ENCODE results near the gene RGS11.

Gene RGS11

DNA sequence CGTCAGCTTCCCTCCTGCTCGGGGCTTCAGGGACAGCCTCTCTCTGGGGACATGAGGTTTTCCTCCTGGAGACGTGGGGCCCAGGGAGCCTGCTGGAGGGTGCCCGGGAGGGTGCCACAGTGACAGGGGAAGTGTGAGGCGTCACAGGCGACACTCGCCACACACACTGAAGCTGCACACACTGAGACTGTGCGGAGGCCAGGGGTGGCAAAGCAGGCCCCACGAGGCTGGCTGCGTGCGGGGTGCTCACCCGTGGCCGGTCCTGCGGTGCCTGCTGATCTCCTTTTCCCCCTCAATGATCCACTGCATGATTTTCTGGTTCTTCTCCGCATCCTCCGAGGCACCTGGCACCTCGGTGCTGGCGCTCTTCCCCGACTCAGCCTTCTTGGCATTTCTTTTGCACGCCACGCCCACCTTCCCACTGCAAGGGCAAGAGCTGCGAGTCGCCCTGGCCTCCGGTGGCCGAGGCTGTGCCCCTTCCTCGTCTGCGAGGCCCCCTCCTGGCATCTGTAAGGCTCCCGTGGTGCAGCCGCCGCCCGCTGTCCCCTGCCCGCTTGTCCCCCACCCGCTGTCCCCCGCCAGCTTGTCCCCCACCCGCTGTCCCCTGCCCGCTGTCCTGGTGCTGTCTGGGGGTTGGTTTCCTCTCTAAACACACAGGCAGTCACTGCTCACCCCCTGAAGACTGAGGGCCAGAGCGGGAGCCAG lies 21.2 kb upstream of the RGS11 start:
- no peak for DNase-seq (ENCODE audit: low read depth)

DNA sequence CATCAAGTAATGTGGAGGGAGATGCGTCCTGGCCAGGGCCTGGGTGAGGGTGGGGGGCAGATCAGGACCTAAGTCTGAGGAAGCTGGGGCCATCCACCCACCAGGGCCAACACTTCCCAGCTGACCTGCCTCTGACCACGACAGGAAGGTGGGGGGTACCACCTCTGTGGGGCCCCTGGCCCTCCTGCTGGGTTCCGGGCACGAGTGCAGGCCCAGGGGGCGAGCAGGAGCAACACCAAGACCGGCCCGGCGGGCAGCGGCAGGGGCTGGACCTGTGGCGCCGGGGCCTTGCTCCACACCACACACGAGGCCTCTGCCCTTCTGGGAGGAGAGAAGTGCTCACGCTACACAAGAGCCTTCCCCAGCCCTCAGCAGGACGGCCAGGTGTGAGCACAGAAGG lies 20.5 kb upstream of the RGS11 start:
- DNase-seq (ENCODE audit: low read depth), result no peak

DNA sequence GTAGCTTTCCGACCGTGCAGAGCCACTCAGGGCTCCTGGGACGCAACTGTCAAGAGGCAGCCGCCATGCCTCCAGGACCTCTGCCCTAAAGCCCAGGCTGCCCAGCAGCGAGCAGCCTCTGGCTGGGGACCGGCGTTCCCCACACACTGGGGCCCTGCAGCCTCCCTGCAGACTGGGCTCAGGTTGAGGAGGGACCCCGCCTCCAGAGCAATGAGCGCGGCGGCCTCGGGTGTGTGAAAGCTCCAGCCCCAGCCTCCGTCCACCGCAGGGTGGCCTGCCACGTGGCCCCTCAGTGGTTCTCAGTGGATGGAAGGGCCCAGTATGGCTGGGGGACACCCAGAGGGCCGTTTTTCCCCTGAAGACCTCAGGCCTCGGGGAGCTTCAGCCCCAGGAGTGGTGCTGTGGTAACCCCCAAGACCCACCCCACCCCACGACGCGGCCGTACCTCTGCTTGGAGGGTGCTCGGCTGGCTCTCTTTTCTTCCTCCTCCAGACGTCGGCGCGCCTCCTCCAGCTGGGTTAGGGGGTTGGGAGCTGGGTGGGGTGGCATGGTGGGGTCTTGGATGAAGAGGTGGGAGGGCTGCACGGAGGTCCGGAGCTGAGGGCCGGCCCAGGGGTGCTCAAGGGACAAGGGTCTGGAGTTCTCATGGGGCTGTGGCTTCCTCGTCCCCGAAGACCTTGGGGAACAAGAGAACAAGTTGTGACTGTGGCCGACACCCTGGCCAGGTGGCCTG lies 17.5 kb upstream of the RGS11 start:
- no peak for DNase-seq (ENCODE audit: low read depth)

DNA sequence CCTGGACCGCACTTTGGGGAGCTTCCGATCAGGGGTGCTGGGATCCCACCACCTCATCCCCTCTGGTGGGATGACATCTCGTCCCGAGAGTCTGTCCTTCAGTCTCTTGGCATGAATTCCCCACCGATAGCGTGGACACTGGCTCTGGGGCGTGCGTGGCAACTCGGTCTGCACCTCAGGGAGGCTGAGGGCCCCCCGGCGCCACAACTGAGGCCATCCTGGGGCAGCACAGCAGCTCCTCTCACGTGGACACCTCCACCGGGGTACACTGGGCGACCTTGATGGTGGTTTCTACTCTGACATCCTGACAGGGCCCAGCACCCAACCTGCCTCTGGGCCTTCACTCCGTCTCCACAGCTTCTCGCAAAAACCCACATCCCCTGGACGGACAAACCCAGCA lies 15.8 kb upstream of the RGS11 start:
- no peak for DNase-seq (ENCODE audit: low read depth)

DNA sequence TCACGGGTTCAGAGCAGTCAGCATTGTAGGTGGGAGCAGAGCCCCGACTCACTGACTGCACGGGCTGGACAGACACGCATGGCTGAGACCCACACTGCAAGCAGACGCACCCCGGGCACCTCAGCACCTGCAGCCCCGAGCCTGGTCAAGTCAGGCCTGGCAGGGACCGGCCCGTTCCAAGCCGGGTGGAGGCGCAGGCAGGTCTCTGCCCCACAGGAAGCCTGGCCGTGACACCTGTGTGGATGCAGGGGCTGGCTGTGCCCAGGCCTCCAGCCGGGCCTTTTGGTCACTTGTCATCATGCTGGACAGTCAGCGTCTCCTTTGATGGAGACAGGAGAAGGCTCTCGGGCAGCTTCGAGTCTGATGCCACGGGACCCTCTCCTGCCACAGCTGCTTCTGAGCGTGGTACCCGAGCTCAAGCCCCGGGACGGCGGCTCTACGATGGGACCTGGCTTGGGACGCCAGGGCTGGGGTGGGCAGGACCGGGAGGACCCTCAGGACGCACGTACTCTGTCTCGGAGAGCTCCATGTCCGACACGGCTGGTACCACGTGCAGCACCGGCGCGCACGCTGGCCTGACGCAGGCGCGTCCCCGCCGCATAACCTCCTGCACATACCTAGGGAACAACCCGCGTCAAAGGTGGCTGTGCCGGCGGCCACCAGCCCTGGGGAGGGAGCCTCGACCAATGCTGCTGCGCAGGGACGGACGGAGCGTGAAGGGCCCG lies 15.1 kb upstream of the RGS11 start:
- DNase-seq (ENCODE audit: low read depth), result no peak

DNA sequence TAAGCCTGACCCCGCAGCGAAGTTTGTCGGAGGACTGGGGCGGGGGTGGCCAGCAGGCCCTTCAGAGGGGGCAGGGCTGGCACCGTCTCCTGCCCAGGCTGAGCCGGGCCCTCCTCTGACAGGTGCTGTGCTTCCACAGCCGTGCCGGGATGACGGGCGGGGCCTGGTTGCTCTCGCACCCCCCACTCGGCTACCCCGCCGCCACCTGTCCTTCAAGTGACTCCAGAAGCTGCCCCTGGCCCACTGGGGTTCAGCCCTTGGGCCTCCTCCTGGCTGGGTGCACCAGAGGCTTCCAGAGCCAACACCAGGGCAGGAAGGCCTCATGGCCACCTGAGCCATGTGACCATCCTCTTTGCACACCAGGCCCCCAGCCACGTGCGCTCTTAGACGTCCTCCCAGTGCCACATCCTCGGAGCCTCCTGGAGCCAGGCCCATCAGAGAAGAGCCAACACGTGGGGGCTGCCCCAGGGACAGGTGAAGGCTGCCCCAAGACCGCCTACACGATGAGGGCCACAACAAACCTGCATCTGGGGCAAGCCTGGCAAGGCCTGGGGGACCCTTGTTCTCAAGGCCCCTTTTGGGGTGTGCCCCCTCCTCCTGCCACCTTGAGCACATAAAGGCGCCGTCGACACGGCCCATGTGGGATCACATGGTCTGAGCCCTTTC lies 14.4 kb upstream of the RGS11 start:
- no peak for DNase-seq (ENCODE audit: low read depth)

DNA sequence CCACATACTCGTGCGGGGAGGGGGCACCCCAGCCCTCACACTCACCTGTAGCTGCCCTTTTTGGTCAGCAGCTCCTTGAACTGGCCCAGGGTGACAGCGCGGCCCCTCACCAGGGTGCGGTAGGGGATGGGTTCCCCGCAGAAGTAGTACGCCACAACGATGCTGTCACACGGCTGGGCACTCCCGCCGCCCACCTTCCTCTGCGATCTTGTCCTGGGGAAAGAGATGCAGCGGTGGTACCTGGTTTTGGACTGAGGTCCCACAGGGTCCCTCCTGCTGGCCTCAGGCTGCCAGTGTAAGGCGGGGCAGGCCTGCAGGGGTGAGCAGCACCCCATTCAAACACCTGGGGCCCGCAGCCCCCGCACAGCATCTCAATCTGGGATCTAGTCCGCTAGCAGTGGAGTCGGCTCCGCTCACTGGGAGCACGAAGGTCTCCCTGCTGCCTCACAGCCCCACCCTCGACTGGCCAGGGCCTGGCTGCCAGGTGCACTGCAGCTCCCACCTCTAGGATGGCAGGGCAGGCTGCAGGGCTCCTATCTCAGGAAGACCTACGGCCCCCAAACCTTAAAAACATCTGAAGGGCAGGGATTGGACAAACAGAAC lies 13.8 kb upstream of the RGS11 start:
- no peak for DNase-seq (ENCODE audit: low read depth)

DNA sequence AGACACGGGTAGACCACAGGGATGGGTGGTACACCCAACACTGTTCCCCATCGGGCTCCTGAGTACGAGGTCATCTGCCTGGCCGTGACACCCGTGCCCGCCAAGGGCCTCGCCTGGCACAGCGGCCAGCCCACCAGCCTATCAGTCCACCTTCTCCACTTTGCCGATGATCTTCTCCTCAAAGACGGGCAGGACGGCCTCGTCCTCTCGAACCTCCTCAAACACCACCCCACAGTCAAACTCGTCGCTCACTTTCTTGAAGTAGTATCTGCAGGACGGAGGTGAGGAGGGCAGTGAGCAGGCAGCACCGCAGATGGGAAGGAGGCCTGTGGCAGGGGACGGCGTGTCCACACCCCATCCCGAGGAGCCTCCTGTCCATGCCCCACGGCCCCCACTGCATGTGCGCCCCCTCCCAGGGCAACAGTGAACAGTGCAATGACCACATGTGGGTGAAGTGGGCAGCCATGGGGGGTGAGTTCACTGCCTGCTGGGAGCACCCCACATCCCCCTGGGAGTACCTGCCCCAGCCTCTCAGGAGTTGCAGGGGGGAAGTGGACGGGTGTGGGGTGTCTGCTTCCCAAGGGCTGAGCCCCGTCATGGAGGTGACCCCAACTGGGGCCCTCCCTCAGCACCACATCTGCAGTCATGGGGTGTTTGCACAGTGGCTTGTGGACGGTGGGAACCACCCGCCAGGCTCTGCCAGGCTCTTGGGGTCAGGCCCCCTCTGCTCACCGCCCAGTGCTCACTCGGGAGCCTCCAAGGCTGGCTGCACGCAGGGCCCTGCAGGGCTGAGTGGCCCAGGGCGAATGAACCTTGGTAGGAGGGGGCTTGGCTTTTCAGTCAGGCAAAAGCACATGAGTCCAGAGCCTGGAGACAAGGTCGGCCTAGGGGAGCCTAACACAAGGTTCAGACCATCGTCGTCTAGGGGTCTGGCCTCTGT lies 12.5 kb upstream of the RGS11 start:
- DNase-seq (ENCODE audit: low read depth), result no peak

DNA sequence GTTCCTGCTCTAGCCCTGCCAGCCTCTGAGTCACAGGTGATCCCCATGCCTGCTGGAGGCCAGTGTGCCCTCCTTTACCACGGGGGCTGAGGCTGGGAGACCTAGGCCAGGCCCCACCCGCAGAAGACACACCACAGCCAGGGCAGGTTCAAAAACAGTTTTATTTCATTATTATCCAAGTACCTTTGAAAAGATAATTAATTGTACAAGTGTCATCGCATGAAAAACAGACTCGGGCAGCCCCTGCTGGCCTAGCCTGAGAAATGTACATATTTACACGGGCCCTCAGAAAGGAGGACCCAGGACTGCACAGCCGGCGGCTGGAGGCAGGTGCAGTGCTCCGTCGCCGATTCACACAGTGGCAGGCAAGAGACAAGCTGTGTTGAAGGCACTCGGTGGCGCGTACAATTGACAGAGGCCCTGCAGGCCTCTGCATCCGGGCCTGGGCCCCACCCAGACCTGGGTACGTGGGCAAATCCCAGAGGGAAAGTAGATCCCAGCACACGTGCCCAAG lies 11.6 kb upstream of the RGS11 start:
- DNase-seq (ENCODE audit: low read depth), result no peak

DNA sequence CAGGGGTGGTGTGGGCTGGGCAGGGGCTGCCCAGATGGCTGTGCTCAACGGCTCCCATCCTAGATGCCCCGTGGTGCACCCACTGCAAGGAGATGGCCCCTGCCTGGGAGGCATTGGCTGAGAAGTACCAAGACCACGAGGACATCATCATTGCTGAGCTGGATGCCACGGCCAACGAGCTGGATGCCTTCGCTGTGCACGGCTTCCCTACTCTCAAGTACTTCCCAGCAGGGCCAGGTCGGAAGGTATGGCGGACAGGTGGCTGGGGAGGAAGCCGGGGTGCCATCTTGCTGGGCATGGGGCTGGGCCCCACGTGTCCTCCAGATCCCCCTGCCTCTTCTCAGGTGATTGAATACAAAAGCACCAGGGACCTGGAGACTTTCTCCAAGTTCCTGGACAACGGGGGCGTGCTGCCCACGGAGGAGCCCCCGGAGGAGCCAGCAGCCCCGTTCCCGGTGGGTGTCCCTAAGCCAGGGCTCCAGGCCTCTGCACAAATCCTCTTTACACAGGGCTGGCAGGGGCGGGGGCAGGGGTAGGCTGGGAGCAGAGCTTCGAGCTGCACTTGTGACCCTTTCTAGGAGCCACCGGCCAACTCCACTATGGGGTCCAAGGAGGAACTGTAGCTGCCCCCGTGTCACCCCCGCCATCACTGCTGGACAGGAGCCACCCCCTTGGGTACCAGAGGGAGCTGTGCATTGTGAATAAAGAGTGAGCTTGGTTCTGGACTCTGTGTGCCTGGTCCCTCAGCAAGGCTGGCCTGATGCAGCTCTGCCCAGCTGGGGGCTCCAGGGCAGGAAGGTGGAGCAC lies 10.9 kb upstream of the RGS11 start:
- no peak for DNase-seq (ENCODE audit: low read depth)

DNA sequence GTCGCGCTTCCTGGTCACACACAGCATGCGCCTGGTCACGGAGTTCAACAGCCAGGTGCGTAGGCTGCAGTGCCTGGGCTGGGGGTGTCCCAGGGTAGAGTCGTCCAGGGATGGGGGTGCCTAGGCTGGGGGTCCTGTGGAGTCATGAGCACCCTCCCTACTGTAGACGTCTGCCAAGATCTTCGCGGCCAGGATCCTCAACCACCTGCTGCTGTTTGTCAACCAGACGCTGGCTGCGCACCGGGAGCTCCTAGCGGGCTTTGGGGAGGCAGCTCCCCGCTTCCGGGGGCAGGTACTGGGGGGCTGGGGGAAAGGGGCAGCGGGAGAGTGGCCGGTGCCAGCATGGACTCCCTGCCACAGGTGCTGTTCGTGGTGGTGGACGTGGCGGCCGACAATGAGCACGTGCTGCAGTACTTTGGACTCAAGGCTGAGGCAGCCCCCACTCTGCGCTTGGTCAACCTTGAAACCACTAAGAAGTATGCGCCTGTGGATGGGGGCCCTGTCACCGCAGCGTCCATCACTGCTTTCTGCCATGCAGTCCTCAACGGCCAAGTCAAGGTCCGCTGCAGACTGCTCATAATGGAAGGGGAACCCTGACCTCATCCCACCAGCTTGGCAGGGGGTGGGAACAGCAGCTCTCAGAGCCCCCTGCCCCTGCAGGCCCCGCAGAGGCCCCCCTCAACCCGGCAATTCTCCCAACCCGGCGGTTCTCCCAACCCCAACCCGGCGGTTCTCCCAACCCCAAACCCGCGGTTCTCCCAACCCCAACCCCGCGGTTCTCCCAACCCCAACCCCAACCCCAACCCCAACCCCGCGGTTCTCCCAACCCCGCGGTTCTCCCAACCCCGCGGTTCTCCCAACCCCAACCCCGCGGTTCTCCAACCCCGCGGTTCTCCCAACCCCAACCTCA lies 9.7 kb upstream of the RGS11 start:
- DNase-seq (ENCODE audit: low read depth), result no peak

DNA sequence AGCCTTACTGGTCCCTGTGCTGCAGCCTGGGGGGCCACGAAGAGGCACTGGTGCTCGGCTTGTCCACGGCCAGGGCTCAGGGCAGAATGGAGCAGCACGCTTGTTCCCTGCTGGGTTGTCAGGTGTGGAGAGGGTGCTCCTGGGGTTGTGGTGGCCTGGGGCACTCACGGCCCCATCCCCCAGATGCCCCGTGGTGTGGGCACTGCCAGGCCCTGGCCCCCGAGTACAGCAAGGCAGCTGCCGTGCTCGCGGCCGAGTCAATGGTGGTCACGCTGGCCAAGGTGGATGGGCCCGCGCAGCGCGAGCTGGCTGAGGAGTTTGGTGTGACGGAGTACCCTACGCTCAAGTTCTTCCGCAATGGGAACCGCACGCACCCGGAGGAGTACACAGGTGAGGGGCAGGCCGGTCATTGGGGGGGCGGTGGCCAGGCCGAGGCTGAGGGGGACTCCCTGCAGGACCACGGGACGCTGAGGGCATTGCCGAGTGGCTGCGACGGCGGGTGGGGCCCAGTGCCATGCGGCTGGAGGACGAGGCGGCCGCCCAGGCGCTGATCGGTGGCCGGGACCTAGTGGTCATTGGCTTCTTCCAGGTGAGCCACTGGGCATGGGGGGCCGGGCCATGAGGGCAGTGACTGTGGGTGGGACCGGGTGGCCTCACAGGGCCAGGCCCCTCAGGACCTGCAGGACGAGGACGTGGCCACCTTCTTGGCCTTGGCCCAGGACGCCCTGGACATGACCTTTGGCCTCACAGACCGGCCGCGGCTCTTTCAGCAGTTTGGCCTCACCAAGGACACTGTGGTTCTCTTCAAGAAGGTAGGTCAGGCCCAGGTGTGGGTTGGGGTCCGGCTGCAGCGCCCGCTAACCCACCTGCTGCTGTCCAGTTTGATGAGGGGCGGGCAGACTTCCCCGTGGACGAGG lies 8.7 kb upstream of the RGS11 start:
- no peak for DNase-seq (ENCODE audit: low read depth)

DNA sequence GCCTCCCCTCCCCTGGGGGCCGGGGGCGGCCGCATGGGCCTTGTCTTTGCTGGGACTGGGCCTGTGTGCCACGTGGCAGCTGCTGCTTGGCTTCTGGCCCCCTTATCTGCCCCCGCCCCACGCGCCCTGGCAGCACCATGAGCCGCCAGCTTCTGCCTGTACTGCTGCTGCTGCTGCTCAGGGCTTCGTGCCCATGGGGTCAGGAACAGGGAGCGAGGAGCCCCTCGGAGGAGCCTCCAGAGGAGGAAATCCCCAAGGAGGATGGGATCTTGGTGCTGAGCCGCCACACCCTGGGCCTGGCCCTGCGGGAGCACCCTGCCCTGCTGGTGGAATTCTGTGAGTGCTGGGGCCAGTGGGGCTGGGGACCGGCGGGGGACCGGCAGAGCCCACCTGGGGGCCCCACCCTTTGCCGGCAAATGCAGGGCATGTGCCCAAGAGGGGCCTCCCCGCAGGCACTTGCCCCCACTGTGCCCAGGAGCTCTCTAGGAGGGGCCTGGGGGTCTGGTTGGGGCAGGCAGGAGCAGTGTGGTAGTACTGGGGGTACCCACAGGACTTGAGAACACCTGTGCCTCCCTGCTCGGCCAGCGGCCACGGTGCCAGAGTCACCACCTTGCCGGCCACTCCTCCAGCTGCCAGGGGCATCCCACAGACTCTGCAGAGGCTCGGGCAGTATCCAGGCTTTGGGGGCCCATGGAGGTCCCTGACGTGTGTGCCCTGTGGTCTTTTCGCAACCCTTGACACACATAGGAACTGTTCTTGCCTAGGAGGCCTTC lies 7.5 kb upstream of the RGS11 start, which contains the start of gene PDIA2:
TSS of gene PDIA2 (plus strand) at position 132 of the 773 bp plus-strand sequence. CDS start at position 138, 6 bp downstream.
- no peak for DNase-seq (ENCODE audit: low read depth)

DNA sequence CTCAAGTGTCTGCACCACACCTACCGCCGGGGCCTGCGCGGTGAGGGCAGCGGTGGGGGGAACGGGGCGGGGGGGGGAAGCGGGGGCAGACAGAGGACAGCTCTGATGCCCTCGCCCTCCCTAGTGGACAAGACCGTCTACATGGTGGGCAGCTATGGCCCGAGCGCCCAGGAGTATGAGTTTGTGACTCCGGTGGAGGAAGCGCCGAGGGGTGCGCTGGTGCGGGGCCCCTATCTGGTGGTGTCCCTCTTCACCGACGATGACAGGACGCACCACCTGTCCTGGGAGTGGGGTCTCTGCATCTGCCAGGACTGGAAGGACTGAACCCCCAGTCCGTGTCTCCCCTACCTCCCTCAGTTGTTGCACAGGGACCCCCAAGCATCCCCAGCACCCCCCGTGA lies 6.7 kb upstream of the RGS11 start:
- no peak for DNase-seq (ENCODE audit: low read depth)

DNA sequence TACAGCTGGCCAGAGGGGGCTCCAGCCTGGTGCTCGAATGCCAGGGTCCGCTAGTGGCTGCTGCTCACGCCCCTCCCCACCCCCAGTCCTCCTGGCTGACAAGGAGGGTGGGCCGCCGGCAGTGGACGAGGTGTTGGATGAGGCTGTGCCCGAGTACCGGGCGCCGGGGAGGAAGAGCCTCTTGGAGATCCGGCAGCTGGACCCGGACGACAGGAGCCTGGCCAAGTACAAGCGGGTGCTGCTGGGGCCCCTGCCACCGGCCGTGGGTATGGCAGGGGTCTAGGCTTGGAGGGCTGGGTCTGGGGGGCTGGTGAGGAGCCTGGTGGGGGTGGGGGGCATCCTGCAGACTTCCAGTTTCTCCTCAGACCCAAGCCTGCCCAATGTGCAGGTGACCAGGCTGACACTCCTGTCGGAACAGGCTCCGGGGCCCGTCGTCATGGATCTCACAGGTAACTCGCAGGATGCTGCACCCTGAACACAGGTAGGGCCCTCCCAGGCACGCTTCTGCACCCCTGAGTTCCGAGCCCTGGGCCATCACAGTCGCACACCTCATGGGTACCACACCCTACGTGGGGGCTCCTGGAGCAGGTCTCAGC lies 6.0 kb upstream of the RGS11 start:
- DNase-seq (ENCODE audit: low read depth), result no peak

DNA sequence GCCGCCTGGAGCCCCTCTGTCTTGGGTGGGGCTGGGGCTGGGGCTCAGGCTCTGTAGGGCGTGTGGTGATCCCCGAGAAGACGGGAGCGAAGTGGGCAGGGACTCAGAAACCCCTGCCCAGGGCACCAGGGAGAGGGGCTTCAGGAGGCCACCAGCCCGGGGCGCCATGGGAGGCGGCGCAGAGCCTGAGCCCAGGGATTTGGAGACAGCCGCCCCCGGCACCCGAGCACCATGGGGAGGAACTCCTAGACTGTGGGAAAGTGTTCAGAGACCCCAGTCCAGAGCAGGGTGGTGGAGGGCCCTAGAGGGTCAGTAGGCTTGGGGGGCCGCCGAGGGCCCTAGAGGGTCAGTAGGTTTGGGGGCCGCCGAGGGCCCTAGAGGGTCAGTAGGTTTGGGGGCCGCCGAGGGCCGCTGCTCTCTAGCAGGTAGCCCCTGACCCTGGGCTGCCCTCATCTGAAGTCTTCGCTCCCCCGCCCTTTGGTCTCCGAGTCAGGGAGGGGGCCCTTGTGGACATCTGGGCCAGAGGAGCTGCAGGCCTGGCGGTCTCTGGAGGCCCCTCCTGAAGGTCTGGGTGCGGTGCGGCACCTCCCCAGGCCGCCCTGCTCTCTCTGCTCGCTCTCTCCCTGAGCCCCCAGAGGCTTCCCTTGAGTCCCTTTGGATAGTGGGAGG lies 5.4 kb upstream of the RGS11 start:
- DNase-seq (ENCODE audit: low read depth), result no peak
